H1 (cell line): ENCODE data around the gene UBE3C. TPM values are rescaled to one million over a fixed set of nuclear protein-coding genes. Genes with fewer than 3 reads are reported as not detected.

ENCODE experiments used
- CTCF ChIA-PET: fragments of 300-600 bp; sonication (Branson Sonifier 250); formaldehyde crosslinking; loops from one replicate; lab custom pipeline; 2021; ENCODE audit not compliant: partially characterized antibody; lab: Charles Lee
- POLR2A ChIA-PET: fragments of 300-600 bp; sonication (Branson Sonifier 250); formaldehyde crosslinking; loops from one replicate; lab custom pipeline; 2021; ENCODE audit warnings: inconsistent platforms; ENCODE audit not compliant: partially characterized antibody; lab: Charles Lee
- DNase-seq, 2 experiments: peaks; one replicate each; pipeline versions ENCODE4 v3.0.0 to v3.0.0-alpha.2; 2010 to 2022; ENCODE audit warnings: low spot score in 2 of 2, low read depth in 1 of 2, mixed read lengths in 1 of 2
- FAIRE-seq: peaks from 2 replicates; lab custom pipeline; 2011; peaks lifted over from hg19 to GRCh38; lab: Jason Lieb, UNC
- H2AFZ ChIP-seq: 2 replicates; pipeline ENCODE4 v1.8.1; 2012; ENCODE audit warnings: low read length, inconsistent platforms
- H2AK5ac ChIP-seq: 2 replicates; pipeline ENCODE4 v1.6.1; 2013; ENCODE audit warnings: low read depth, low read length
- H2BK120ac ChIP-seq: replicated peaks from 2 replicates; pipeline ENCODE3; 2013; ENCODE audit warnings: low read depth, low read length, inconsistent platforms
- H2BK12ac ChIP-seq: 2 replicates; pipeline ENCODE4 v1.6.1; 2013; ENCODE audit warnings: low read depth, low read length
- H2BK15ac ChIP-seq: 2 replicates; pipeline ENCODE4 v1.6.1; 2013; ENCODE audit warnings: low read length
- H2BK20ac ChIP-seq: 2 replicates; pipeline ENCODE4 v1.6.1; 2013; ENCODE audit warnings: low read length
- H2BK5ac ChIP-seq: 2 replicates; pipeline ENCODE4 v1.6.1; 2013; ENCODE audit warnings: low read depth, low read length
- H3K14ac ChIP-seq: 2 replicates; pipeline ENCODE4 v1.6.1; 2013; ENCODE audit warnings: inconsistent platforms; ENCODE audit not compliant: insufficient read length
- H3K18ac ChIP-seq: 2 replicates; pipeline ENCODE4 v1.6.1; 2013; ENCODE audit warnings: low read length; ENCODE audit errors: extremely low read depth
- H3K23ac ChIP-seq: 2 replicates; pipeline ENCODE4 v1.6.1; 2013; ENCODE audit warnings: inconsistent platforms; ENCODE audit not compliant: insufficient read length
- H3K23me2 ChIP-seq: 2 replicates; pipeline ENCODE4 v1.6.1; 2013; ENCODE audit warnings: low read depth, low read length
- H3K27ac ChIP-seq: 2 replicates; pipeline ENCODE4 v1.6.1; 2011; ENCODE audit warnings: low read depth, low read length, inconsistent platforms
- H3K27me3 ChIP-seq, 4 experiments: replicated peaks in 1 of 4; 1 replicate in 1 of 4; 2 replicates in 3 of 4; pipeline versions ENCODE4 v1.6.1 to v1.8.1; 2011 to 2013; ENCODE audit warnings: low read length in 3 of 4, mild to moderate bottlenecking in 3 of 4, inconsistent platforms in 2 of 4, mixed read lengths in 2 of 4, moderate library complexity in 1 of 4; ENCODE audit not compliant: control insufficient read depth in 3 of 4, insufficient read depth in 3 of 4; ENCODE audit errors: extremely low read depth in 1 of 4
- H3K36me3 ChIP-seq, 4 experiments: 2 replicates each; pipeline versions ENCODE4 v1.6.1 to v1.8.1; 2011 to 2013; ENCODE audit warnings: mild to moderate bottlenecking in 4 of 4, low read length in 3 of 4, moderate library complexity in 2 of 4, control low read depth in 1 of 4, inconsistent platforms in 1 of 4; ENCODE audit not compliant: insufficient read depth in 4 of 4, control insufficient read depth in 2 of 4
- H3K4ac ChIP-seq: replicated peaks from 2 replicates; pipeline ENCODE3; 2013; ENCODE audit warnings: low read length, low read depth, mixed read lengths, inconsistent platforms; ENCODE audit not compliant: insufficient read length
- H3K4me1 ChIP-seq, 4 experiments: replicated peaks in 1 of 4; 1 replicate in 1 of 4; 2 replicates in 3 of 4; pipeline versions ENCODE4 v1.6.1 to v1.8.1; 2011 to 2013; ENCODE audit warnings: low read length in 3 of 4, inconsistent platforms in 2 of 4, mixed read lengths in 1 of 4; ENCODE audit not compliant: insufficient read depth in 4 of 4, control insufficient read depth in 3 of 4
- H3K4me2 ChIP-seq, 2 experiments: 2 replicates each; pipeline versions ENCODE4 v1.6.1 to v1.8.1; 2011 to 2013; ENCODE audit warnings: low read depth in 2 of 2, low read length in 2 of 2, control low read depth in 1 of 2, inconsistent platforms in 1 of 2, mild to moderate bottlenecking in 1 of 2; ENCODE audit not compliant: insufficient read depth in 1 of 2
- H3K4me3 ChIP-seq, 4 experiments: fragments of 200-600, 300-600 bp in 1 of 4; sonication (generic), shearing (Covaris generic), sonication (Bioruptor Twin) in 1 of 4; 2 replicates each; pipeline versions ENCODE4 v1.5.1 to v1.8.1; 2011 to 2016; ENCODE audit warnings: low read length in 4 of 4, low read depth in 3 of 4, control low read depth in 2 of 4, inconsistent platforms in 2 of 4, mild to moderate bottlenecking in 2 of 4, mixed read lengths in 1 of 4, moderate library complexity in 1 of 4; ENCODE audit not compliant: insufficient read depth in 2 of 4; ENCODE audit errors: extremely low read depth in 1 of 4
- H3K56ac ChIP-seq: replicated peaks from 2 replicates; pipeline ENCODE3; 2013; ENCODE audit warnings: low read depth, mild to moderate bottlenecking, mixed read lengths, low read length, inconsistent platforms; ENCODE audit not compliant: insufficient read length
- H3K79me1 ChIP-seq: 2 replicates; pipeline ENCODE4 v1.6.1; 2013; ENCODE audit warnings: low read depth, low read length, control low read depth
- H3K79me2 ChIP-seq, 2 experiments: 2 replicates each; pipeline versions ENCODE4 v1.6.1 to v1.8.1; 2012 to 2013; ENCODE audit warnings: low read length in 2 of 2, mild to moderate bottlenecking in 2 of 2, inconsistent platforms in 1 of 2; ENCODE audit not compliant: insufficient read depth in 2 of 2, control insufficient read depth in 1 of 2
- H3K9ac ChIP-seq, 4 experiments: replicated peaks in 1 of 4; 1 replicate in 1 of 4; 2 replicates in 3 of 4; pipeline versions ENCODE4 v1.6.1 to v1.8.1; 2011 to 2013; ENCODE audit warnings: low read depth in 3 of 4, low read length in 3 of 4, control low read depth in 2 of 4, mild to moderate bottlenecking in 2 of 4, moderate library complexity in 2 of 4, inconsistent platforms in 1 of 4; ENCODE audit errors: extremely low read depth in 1 of 4
- H3K9me3 ChIP-seq, 2 experiments: 2 replicates each; pipeline versions ENCODE4 v1.6.1 to v1.8.1; 2012 to 2013; ENCODE audit warnings: mild to moderate bottlenecking in 2 of 2, moderate library complexity in 2 of 2, control low read depth in 1 of 2, inconsistent platforms in 1 of 2, low read depth in 1 of 2, low read length in 1 of 2, mixed read lengths in 1 of 2; ENCODE audit not compliant: insufficient read depth in 2 of 2
- H4K20me1 ChIP-seq, 2 experiments: replicated peaks in 1 of 2; 2 replicates each; pipeline versions ENCODE3 to v1.8.1; 2011 to 2013; ENCODE audit warnings: inconsistent platforms in 2 of 2, low read length in 2 of 2, mild to moderate bottlenecking in 1 of 2; ENCODE audit not compliant: insufficient read depth in 2 of 2, control insufficient read depth in 1 of 2
- H4K5ac ChIP-seq: 2 replicates; pipeline ENCODE4 v1.6.1; 2013; ENCODE audit warnings: low read length, low read depth, mixed read lengths, inconsistent platforms; ENCODE audit not compliant: insufficient read length
- H4K8ac ChIP-seq: 2 replicates; pipeline ENCODE4 v1.8.0; 2013; ENCODE audit warnings: mild to moderate bottlenecking, moderate library complexity, low read length, inconsistent platforms; ENCODE audit not compliant: insufficient read depth; ENCODE audit errors: extremely low read depth
- H4K91ac ChIP-seq: replicated peaks from 2 replicates; pipeline ENCODE3; 2013; ENCODE audit warnings: low read length, mixed read lengths, inconsistent platforms; ENCODE audit not compliant: insufficient read length
- CBX8 ChIP-seq: fragments of 300-800, 300-1000 bp; sonication (generic); IDR thresholded peaks from 2 replicates; pipeline ENCODE4 v1.7.1; 2016; ENCODE audit warnings: low read depth, low read length, borderline replicate concordance
- CTBP2 ChIP-seq: IDR thresholded peaks from 2 replicates; pipeline ENCODE4 v1.7.0; 2011; ENCODE audit warnings: borderline replicate concordance, mild to moderate bottlenecking, moderate library complexity, mixed read lengths, low read length; ENCODE audit not compliant: insufficient read depth, insufficient read length
- FOSL1 ChIP-seq: IDR thresholded peaks from 2 replicates; pipeline ENCODE4 v1.6.1; 2011; ENCODE audit warnings: mild to moderate bottlenecking, low read depth, low read length, moderate library complexity; ENCODE audit not compliant: insufficient read depth
- GTF2F1 ChIP-seq: IDR thresholded peaks from 2 replicates; pipeline ENCODE4 v1.6.1; 2012; ENCODE audit warnings: low read depth, low read length, improper control_type of control experiment, borderline replicate concordance
- KDM4A ChIP-seq: IDR thresholded peaks from one replicate; pipeline ENCODE4 v1.7.1; 2012; ENCODE audit warnings: low read depth, mild to moderate bottlenecking, moderate library complexity, low read length, inconsistent platforms; ENCODE audit not compliant: severe bottlenecking
- MAFK ChIP-seq: IDR thresholded peaks from 2 replicates; pipeline ENCODE4 v1.6.1; 2012; ENCODE audit warnings: low read depth, mild to moderate bottlenecking, improper control_type of control experiment, low read length
- NRF1 ChIP-seq: IDR thresholded peaks from 2 replicates; pipeline ENCODE4 v1.6.1; 2011; ENCODE audit warnings: mild to moderate bottlenecking, low read depth, low read length, improper control_type of control experiment
- SIRT6 ChIP-seq: IDR thresholded peaks from one replicate; pipeline ENCODE4 v1.7.1; 2012; ENCODE audit warnings: low read length, inconsistent platforms
- TAF7 ChIP-seq: optimal IDR thresholded peaks from 2 replicates; pipeline ENCODE3; 2011; ENCODE audit warnings: low read depth, mild to moderate bottlenecking, inconsistent platforms, low read length, moderate library complexity, borderline replicate concordance
- TEAD4 ChIP-seq: IDR thresholded peaks from 2 replicates; pipeline ENCODE4 v1.6.1; 2012; ENCODE audit warnings: low read depth, low read length, inconsistent platforms, mixed read lengths
- WGBS, 2 experiments: shearing (Covaris generic) in 1 of 2; methylation state at CpG; one replicate each; pipeline versions ENCODE4 v1.1.6 to v1.1.7; 2013 to 2015; ENCODE audit warnings: low lambda C conversion rate in 2 of 2, mixed read lengths in 2 of 2, inconsistent platforms in 1 of 2, low coverage in 1 of 2, missing lambda C conversion rate in 1 of 2; ENCODE audit not compliant: insufficient replicate concordance in 2 of 2, insufficient coverage in 1 of 2, insufficient read length in 1 of 2; ENCODE audit errors: extremely low coverage in 1 of 2, missing lambda C conversion rate in 1 of 2; 5-methylcytosine and 5-hydroxymethylcytosine counted together
- polyA plus RNA-seq, 7 experiments: library from polyadenylated mRNA; depleted of rRNA in 3 of 7; stranded (reverse) in 5 of 7; unstranded in 2 of 7; fragments of >200 nt in 5 of 7; fragments of 200-250 nt in 2 of 7; gene quantifications; 1 replicate in 5 of 7; 2 replicates in 1 of 7; 4 replicates in 1 of 7; pipeline versions ENCODE4 v1.2.1 to v1.2.3, GENCODE V29; 2011 to 2013; ENCODE audit warnings: missing spikeins in 2 of 7, mixed read lengths in 2 of 7
- total RNA-seq: library from RNA; stranded (reverse); fragmentation: NEBNext Ultra II Directional; extraction: Animal tissue kit (Norgen Biotek cat#: 25700); gene quantifications from 2 replicates; pipeline ENCODE4 v1.2.1, GENCODE V29; 2021

Gene UBE3C
- total and polyA plus RNA-seq, 2 of the 8 experiments (the other 6 are each of a cell fraction or from before 2014, with no cell fraction given) = 32.0 to 54.1 TPM

GRCh38 chr7:157292770-157293412 is 154.2 kb downstream of the UBE3C start:
- Histone ChIP-seq H3K27me3 (no peaks in the 10 kb centered on the region), H4K91ac (peak overlapping the region; percentile 81), H4K5ac (no peak overlapping the region), H3K36me3 (no peaks in the 10 kb centered on the region), H3K14ac (no peak overlapping the region), H3K9ac (no peak overlapping the region), H3K23me2 (peaks cover 4% of the 10 kb centered on the region; the same call in 1 of the 2 replicates), H2AK5ac (0 out of 2 replicates have a peak overlapping the region, but pooled peaks have one; percentile 82), H3K23ac (no peak overlapping the region), H2BK20ac (peak overlapping the region; percentile 99), H3K4me3 (no peak overlapping the region), H2BK12ac (peak overlapping the region; percentile 99), H2BK5ac (peak overlapping the region; percentile 81; the same call in 1 of the 2 replicates), H2BK120ac (no peak overlapping the region), H3K56ac (no peak overlapping the region), H4K8ac (peak overlapping the region; percentile 81; the same call in 1 of the 2 replicates), H3K18ac (peak overlapping the region; percentile 48), H4K20me1 (peaks cover 0 to 2% of the 10 kb centered on the region in 2 experiments), H3K79me1 (no peaks in the 10 kb centered on the region), H2BK15ac (0 out of 2 replicates have a peak overlapping the region, but pooled peaks have one; percentile 88), H3K9me3 (peaks cover 10 to 16% of the 10 kb centered on the region in 2 experiments; a peak in 3 of 4 replicates), H3K79me2 (no peaks in the 10 kb centered on the region), H2AFZ (peak overlapping the region; percentile 9; the same call in 1 of the 2 replicates), H3K4me1 (peaks cover 0 to 9% (median 2%) of the 10 kb centered on the region in 4 experiments; a peak in 3 of 7 replicates), H3K27ac (no peak overlapping the region), H3K4me2 (no peak overlapping the region), H3K4ac (peak overlapping the region; percentile 78)
- POLR2A ChIA-PET = interaction anchor here (1.1 to 1.2 kb wide), 3 partner anchors 9 to 46 kb away, joined by 3 to 5 read pairs (median 4); no protein-coding TSS in a partner anchor
- FAIRE-seq (no peak), DNase-seq (no peak)
- TF ChIP-seq TEAD4 = no peak
- TF ChIP-seq NRF1 = no peak
- no peak for TF ChIP-seq GTF2F1
- TF ChIP-seq MAFK = no peak
- TF ChIP-seq CTBP2 = no peak
- TF ChIP-seq CBX8 = no peak
- TF ChIP-seq TAF7 = no peak
- no peak for TF ChIP-seq FOSL1
- no peak for TF ChIP-seq SIRT6
- no peak for TF ChIP-seq KDM4A
- CTCF ChIA-PET = interaction anchor here (0.6 to 1.8 kb wide), 6 partner anchors 8 to 439 kb away, joined by 3 to 7 read pairs (median 4); no protein-coding TSS in a partner anchor
- WGBS, 2 experiments = 93% methylated on average over 27 of the region's 32 CpGs; no CpG with 5 or more reads in 1 of the 2 experiments
